Hepatocyte (in vitro differentiated cells): ENCODE results near the gene AGMAT.

Experiments used
- CTCF ChIP-seq: fragments of 200-600 bp; sonication (generic); IDR thresholded peaks from 2 replicates; pipeline ENCODE4 v1.5.1; 2016; ENCODE audit warnings: antibody characterized with exemption, mild to moderate bottlenecking; ENCODE audit not compliant: poor library complexity
- EZH2 ChIP-seq: fragments of 200-600 bp; sonication (generic); IDR thresholded peaks from 2 replicates; pipeline ENCODE4 v1.6.1; 2016; ENCODE audit warnings: antibody characterized with exemption, mild to moderate bottlenecking, borderline replicate concordance

GRCh38 chr1:15624133-15624714, 39.4 kb upstream of the AGMAT start:
- no peak for TF ChIP-seq CTCF
- TF ChIP-seq EZH2: no peak
